ENCODE measurements around the gene NDRG4. TPM values are rescaled to one million over a fixed set of nuclear protein-coding genes. Genes with fewer than 3 reads are reported as not detected.
A peak's percentile ranks its signal among the peaks of the same experiment; 100 is the strongest.

Gene NDRG4
- total RNA-seq, 1 donor from 2014 or later, result 1.7 TPM

- intact Hi-C loops (cut with micrococcal nuclease), result no loop called here
- H3K36me3 Mint-ChIP-seq (ENCODE audit: low read depth), result no peaks in the 10 kb centered on the region
- no peak overlapping the region for H3K4me3 Mint-ChIP-seq
- no peaks in the 10 kb centered on the region for H3K4me1 Mint-ChIP-seq (ENCODE audit: low read depth)
- peaks cover 4% of the 10 kb centered on the region for H3K27me3 Mint-ChIP-seq (ENCODE audit: insufficient read depth)
- H3K27ac Mint-ChIP-seq, result no peak overlapping the region
- no peaks in the 10 kb centered on the region for H3K9me3 Mint-ChIP-seq
- no peak for DNase-seq (ENCODE audit: low spot score)
Measured at GRCh38 chr16:58502217-58502921, 2.4 kb downstream of the NDRG4 start.

GRCh38 chr16:58503166-58503862 is 3.4 kb downstream of the NDRG4 start:
- no peaks in the 10 kb centered on the region for H3K36me3 Mint-ChIP-seq (ENCODE audit: low read depth)
- DNase-seq (ENCODE audit: low spot score), result no peak
- no peak overlapping the region for H3K27ac Mint-ChIP-seq
- H3K9me3 Mint-ChIP-seq, result no peaks in the 10 kb centered on the region
- no peaks in the 10 kb centered on the region for H3K4me1 Mint-ChIP-seq (ENCODE audit: low read depth)
- no peak overlapping the region for H3K4me3 Mint-ChIP-seq
- peaks cover 4% of the 10 kb centered on the region for H3K27me3 Mint-ChIP-seq (ENCODE audit: insufficient read depth)
- intact Hi-C loops (cut with micrococcal nuclease), result no loop called here

- H3K36me3 Mint-ChIP-seq (ENCODE audit: low read depth), result no peaks in the 10 kb centered on the region
- no peak overlapping the region for H3K27ac Mint-ChIP-seq
- intact Hi-C loops (cut with micrococcal nuclease), result no loop called here
- DNase-seq (ENCODE audit: low spot score), result no peak
- H3K9me3 Mint-ChIP-seq, result no peaks in the 10 kb centered on the region
- H3K4me3 Mint-ChIP-seq, result no peak overlapping the region
- H3K4me1 Mint-ChIP-seq (ENCODE audit: low read depth), result no peaks in the 10 kb centered on the region
- peaks cover 4% of the 10 kb centered on the region for H3K27me3 Mint-ChIP-seq (ENCODE audit: insufficient read depth)
Measured at GRCh38 chr16:58503863-58504688, 4.1 kb downstream of the NDRG4 start.

GRCh38 chr16:58506241-58507194 is 6.6 kb downstream of the NDRG4 start:
- intact Hi-C loops (cut with micrococcal nuclease), result no loop called here
- no peaks in the 10 kb centered on the region for H3K27me3 Mint-ChIP-seq (ENCODE audit: insufficient read depth)
- H3K36me3 Mint-ChIP-seq (ENCODE audit: low read depth), result no peaks in the 10 kb centered on the region
- no peak overlapping the region for H3K27ac Mint-ChIP-seq
- H3K4me1 Mint-ChIP-seq (ENCODE audit: low read depth), result no peaks in the 10 kb centered on the region
- H3K4me3 Mint-ChIP-seq, result no peak overlapping the region
- DNase-seq (ENCODE audit: low spot score), result no peak
- H3K9me3 Mint-ChIP-seq, result no peaks in the 10 kb centered on the region

- Mint-ChIP-seq H3K27ac (no peak overlapping the region), H3K4me1 (ENCODE audit: low read depth) (no peaks in the 10 kb centered on the region)
Measured at GRCh38 chr16:58507195-58507962, 7.4 kb downstream of the NDRG4 start.

GRCh38 chr16:58507963-58508670 is 8.2 kb downstream of the NDRG4 start:
- no peak overlapping the region for H3K4me3 Mint-ChIP-seq
- intact Hi-C loops (cut with micrococcal nuclease), result no loop called here
- no peaks in the 10 kb centered on the region for H3K9me3 Mint-ChIP-seq
- no peak for DNase-seq (ENCODE audit: low spot score)
- no peaks in the 10 kb centered on the region for H3K27me3 Mint-ChIP-seq (ENCODE audit: insufficient read depth)
- H3K4me1 Mint-ChIP-seq (ENCODE audit: low read depth), result no peaks in the 10 kb centered on the region
- H3K27ac Mint-ChIP-seq, result no peak overlapping the region
- peaks cover 1% of the 10 kb centered on the region for H3K36me3 Mint-ChIP-seq (ENCODE audit: low read depth)

More at GRCh38 chr16:58507195-58507962, 7.4 kb downstream of the NDRG4 start:
- H3K36me3 Mint-ChIP-seq (ENCODE audit: low read depth), result peaks cover 1% of the 10 kb centered on the region
- DNase-seq (ENCODE audit: low spot score), result no peak
- no peaks in the 10 kb centered on the region for H3K9me3 Mint-ChIP-seq
- intact Hi-C loops (cut with micrococcal nuclease), result no loop called here
- H3K27me3 Mint-ChIP-seq (ENCODE audit: insufficient read depth), result no peaks in the 10 kb centered on the region
- no peak overlapping the region for H3K4me3 Mint-ChIP-seq

- no peak overlapping the region for H3K4me3 Mint-ChIP-seq
- intact Hi-C loops (cut with micrococcal nuclease), result no loop called here
- DNase-seq (ENCODE audit: low spot score), result no peak
- H3K36me3 Mint-ChIP-seq (ENCODE audit: low read depth), result peaks cover 1% of the 10 kb centered on the region
- no peaks in the 10 kb centered on the region for H3K27me3 Mint-ChIP-seq (ENCODE audit: insufficient read depth)
- no peaks in the 10 kb centered on the region for H3K9me3 Mint-ChIP-seq
- no peak overlapping the region for H3K27ac Mint-ChIP-seq
- peaks cover 1% of the 10 kb centered on the region for H3K4me1 Mint-ChIP-seq (ENCODE audit: low read depth)
Measured at GRCh38 chr16:58508671-58509251, 8.8 kb downstream of the NDRG4 start.

GRCh38 chr16:58509256-58510096 is 9.5 kb downstream of the NDRG4 start:
- Mint-ChIP-seq H3K36me3 (ENCODE audit: low read depth) (peaks cover 1% of the 10 kb centered on the region), H3K27ac (peak overlapping the region; percentile 34), H3K4me1 (ENCODE audit: low read depth) (peaks cover 5% of the 10 kb centered on the region), H3K4me3 (no peak overlapping the region), H3K9me3 (no peaks in the 10 kb centered on the region), H3K27me3 (ENCODE audit: insufficient read depth) (no peaks in the 10 kb centered on the region)
- no peak for DNase-seq (ENCODE audit: low spot score)
- intact Hi-C loops (cut with micrococcal nuclease), result loop anchor here (10.0 kb wide), 1 partner anchor 505 kb away; the partner anchor contains the start of genes USB1 and ZNF319

GRCh38 chr16:58510097-58510775 is 10.3 kb downstream of the NDRG4 start:
- Mint-ChIP-seq H3K27me3 (ENCODE audit: insufficient read depth) (no peaks in the 10 kb centered on the region), H3K4me1 (ENCODE audit: low read depth) (peaks cover 12% of the 10 kb centered on the region), H3K36me3 (ENCODE audit: low read depth) (peaks cover 1% of the 10 kb centered on the region), H3K27ac (peak overlapping the region; percentile 34), H3K9me3 (no peaks in the 10 kb centered on the region), H3K4me3 (no peak overlapping the region)
- DNase-seq (ENCODE audit: low spot score), result no peak
- intact Hi-C loops (cut with micrococcal nuclease), result loop anchor here (10.0 kb wide), 1 partner anchor 505 kb away; the partner anchor contains the start of genes USB1 and ZNF319
